ENCODE measurements around the gene PIGS. TPM values are rescaled to one million over a fixed set of nuclear protein-coding genes. Genes with fewer than 3 reads are reported as not detected.

The PIGS gene
- total RNA-seq, 1 donor from 2014 or later: 44.6 TPM

GRCh38 chr17:28532050-28532960 is 39.0 kb downstream of the PIGS start:
- intact Hi-C loops (cut with DNase I): no loop called here
- Histone ChIP-seq H3K4me1 (no peaks in the 10 kb centered on the region), H3K4me3 (no peak overlapping the region), H3K36me3 (no peaks in the 10 kb centered on the region), H3K9me3 (no peaks in the 10 kb centered on the region), H3K27me3 (no peaks in the 10 kb centered on the region), H3K27ac (no peak overlapping the region)
- TF ChIP-seq, protein P1, sequence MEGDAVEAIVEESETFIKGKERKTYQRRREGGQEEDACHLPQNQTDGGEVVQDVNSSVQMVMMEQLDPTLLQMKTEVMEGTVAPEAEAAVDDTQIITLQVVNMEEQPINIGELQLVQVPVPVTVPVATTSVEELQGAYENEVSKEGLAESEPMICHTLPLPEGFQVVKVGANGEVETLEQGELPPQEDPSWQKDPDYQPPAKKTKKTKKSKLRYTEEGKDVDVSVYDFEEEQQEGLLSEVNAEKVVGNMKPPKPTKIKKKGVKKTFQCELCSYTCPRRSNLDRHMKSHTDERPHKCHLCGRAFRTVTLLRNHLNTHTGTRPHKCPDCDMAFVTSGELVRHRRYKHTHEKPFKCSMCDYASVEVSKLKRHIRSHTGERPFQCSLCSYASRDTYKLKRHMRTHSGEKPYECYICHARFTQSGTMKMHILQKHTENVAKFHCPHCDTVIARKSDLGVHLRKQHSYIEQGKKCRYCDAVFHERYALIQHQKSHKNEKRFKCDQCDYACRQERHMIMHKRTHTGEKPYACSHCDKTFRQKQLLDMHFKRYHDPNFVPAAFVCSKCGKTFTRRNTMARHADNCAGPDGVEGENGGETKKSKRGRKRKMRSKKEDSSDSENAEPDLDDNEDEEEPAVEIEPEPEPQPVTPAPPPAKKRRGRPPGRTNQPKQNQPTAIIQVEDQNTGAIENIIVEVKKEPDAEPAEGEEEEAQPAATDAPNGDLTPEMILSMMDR (IDR thresholded peaks at IDR 0.05): no peak
- DNase-seq (ENCODE audit: low spot score in 2 of 2): no peak

DNA sequence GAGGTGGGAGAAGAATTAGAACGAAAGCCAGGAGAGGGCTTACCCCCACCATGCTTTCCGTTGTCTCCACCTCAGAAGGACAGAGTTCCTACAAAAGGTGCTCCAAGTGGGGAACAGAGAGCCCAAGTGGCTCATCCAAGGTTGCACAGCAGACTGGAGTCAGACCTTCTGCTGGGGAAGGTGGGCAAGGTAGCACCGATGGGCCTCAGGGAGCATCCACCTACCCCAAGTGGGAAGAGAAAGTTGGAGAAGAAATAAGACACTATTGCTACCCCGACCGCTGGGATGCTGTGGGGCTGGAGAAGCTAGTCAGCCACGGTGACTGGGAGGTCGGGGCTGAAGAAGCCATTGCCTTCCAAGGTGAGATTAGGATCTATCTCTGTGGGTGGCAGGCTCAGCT is 40.4 kb downstream of the PIGS start:
- H3K9me3 ChIP-seq: no peaks in the 10 kb centered on the region
- H3K27ac ChIP-seq: no peak overlapping the region
- no peaks in the 10 kb centered on the region for H3K4me1 ChIP-seq
- intact Hi-C loops (cut with DNase I): no loop called here
- no peak overlapping the region for H3K4me3 ChIP-seq
- TF ChIP-seq, protein P1 (IDR thresholded peaks at IDR 0.05): no peak
- no peaks in the 10 kb centered on the region for H3K27me3 ChIP-seq
- no peaks in the 10 kb centered on the region for H3K36me3 ChIP-seq
- DNase-seq (ENCODE audit: low spot score in 2 of 2): no peak

GRCh38 chr17:28530250-28530649 is 41.1 kb downstream of the PIGS start:
- Histone ChIP-seq H3K27ac (no peak overlapping the region), H3K9me3 (no peaks in the 10 kb centered on the region), H3K27me3 (no peaks in the 10 kb centered on the region), H3K4me1 (peaks cover 0 to 6% of the 10 kb centered on the region in 2 donors), H3K4me3 (no peak overlapping the region), H3K36me3 (no peaks in the 10 kb centered on the region)
- TF ChIP-seq, protein P1 (IDR thresholded peaks at IDR 0.05): no peak
- intact Hi-C loops (cut with DNase I): no loop called here
- DNase-seq (ENCODE audit: low spot score in 2 of 2): no peak

DNA sequence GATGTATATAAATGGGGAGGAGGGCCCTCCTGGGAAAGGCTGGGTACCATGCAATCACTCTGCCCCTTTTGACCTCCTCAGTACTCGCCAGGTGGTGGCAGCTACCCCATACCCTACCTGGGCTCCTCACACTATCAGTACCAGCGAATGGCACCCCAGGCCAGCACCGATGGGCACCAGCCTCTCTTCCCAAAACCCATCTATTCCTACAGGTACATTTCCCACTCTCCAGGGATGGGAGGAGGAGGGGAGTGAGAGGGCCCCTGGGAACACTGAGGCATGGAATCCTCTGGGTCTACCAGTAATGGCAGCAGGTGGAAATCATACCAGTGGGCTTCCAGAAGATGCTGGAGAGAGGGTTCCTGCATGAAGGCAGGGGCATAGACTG is 42.3 kb downstream of the PIGS start:
- Histone ChIP-seq H3K4me3 (no peak overlapping the region), H3K36me3 (no peaks in the 10 kb centered on the region), H3K27ac (no peak overlapping the region), H3K4me1 (peaks cover 0 to 10% of the 10 kb centered on the region in 2 donors), H3K9me3 (no peaks in the 10 kb centered on the region), H3K27me3 (no peaks in the 10 kb centered on the region)
- TF ChIP-seq, protein P1 (IDR thresholded peaks at IDR 0.05): no peak
- DNase-seq (ENCODE audit: low spot score in 2 of 2): no peak
- intact Hi-C loops (cut with DNase I): no loop called here

DNA sequence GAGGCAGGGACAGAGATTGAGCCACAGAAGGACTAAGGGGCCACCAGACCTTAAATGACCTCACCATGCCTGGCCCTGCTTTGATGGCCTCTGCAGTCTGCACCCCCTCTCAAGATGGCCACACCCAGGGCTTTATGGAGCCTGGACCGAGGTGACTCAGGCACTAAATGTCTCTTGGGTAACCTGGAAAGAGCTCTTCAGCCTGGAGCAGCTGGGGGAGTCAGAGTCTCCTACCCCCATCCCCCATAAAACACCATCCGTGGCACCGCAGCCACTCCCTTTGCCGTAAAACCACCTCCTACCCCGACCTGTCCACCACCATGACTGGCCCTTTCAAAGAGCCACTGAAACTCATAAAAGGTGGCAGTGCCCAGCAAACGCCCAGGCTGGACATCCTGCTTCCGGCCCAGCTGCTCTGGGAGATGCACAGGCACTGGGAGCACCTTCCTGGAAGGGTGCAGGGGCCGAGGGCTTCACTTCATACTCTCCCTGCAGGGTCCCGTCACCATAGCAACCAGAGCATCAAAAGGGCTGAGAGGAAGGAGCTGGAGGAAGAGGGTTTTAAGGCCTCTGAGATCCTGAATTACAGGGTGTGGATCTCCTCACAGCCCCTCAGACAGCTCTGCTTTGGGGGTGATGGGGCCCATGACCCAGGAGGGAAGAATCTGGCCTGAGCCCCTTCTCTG is 42.9 kb downstream of the PIGS start:
- no peak for DNase-seq (ENCODE audit: low spot score in 2 of 2)
- TF ChIP-seq, protein P1 (IDR thresholded peaks at IDR 0.05): no peak
- intact Hi-C loops (cut with DNase I): no loop called here
- Histone ChIP-seq H3K4me1 (peaks cover 0 to 10% of the 10 kb centered on the region in 2 donors), H3K27ac (no peak overlapping the region), H3K36me3 (no peaks in the 10 kb centered on the region), H3K9me3 (no peaks in the 10 kb centered on the region), H3K27me3 (no peaks in the 10 kb centered on the region), H3K4me3 (no peak overlapping the region)
